HEK293T (cell line): ENCODE results near the gene KRT16.

Experiments used
- FOXK2 ChIP-seq: fragments of 450-650 bp; IDR thresholded peaks from 2 replicates; pipeline ENCODE4 v1.6.1; 2016; ENCODE audit warnings: mild to moderate bottlenecking
- SUZ12 ChIP-seq: fragments of 450-650 bp; IDR thresholded peaks from 2 replicates; pipeline ENCODE4 v1.6.1; 2016; ENCODE audit warnings: mild to moderate bottlenecking
- TARDBP ChIP-seq: fragments of 450-650 bp; IDR thresholded peaks from 2 replicates; pipeline ENCODE4 v1.6.1; 2016

- TF ChIP-seq TARDBP (no peak), SUZ12 (no peak), FOXK2 (no peak)
Observed at GRCh38 chr17:41617698-41618097, 5.1 kb upstream of the KRT16 start.
